ENCODE measurements around the gene CSTF2.

CSTF2 gene

GRCh38 chrX:100819534-100819836 is 706 bp upstream of the CSTF2 start:
- Histone ChIP-seq H3K9me3 (ENCODE audit: control insufficient read depth, low read length) (no peaks in the 10 kb centered on the region), H3K4me3 (ENCODE audit: extremely low read depth, insufficient read depth, low read length, poor library complexity, severe bottlenecking) (peak overlapping the region; percentile 54), H3K4me1 (ENCODE audit: control insufficient read depth, insufficient read depth, low read length, poor library complexity, severe bottlenecking) (no peaks in the 10 kb centered on the region), H3K27ac (ENCODE audit: low read depth, low read length, severe bottlenecking) (no peak overlapping the region), H3K36me3 (ENCODE audit: control insufficient read depth, insufficient read depth, low read length) (peaks cover 23% of the 10 kb centered on the region)
- WGBS, 2 experiments (ENCODE audit: insufficient coverage in 2 of 2) = 43 to 63% methylated on average over 9 to 10 of the region's 15 CpGs

- no peak overlapping the region for H3K27ac ChIP-seq (ENCODE audit: low read depth, low read length, severe bottlenecking)
- WGBS, 2 experiments (ENCODE audit: insufficient coverage in 2 of 2) = no CpG with 5 or more reads among the region's 2 CpGs
- no peak overlapping the region for H3K4me3 ChIP-seq (ENCODE audit: extremely low read depth, insufficient read depth, low read length, poor library complexity, severe bottlenecking)
- H3K9me3 ChIP-seq (ENCODE audit: control insufficient read depth, low read length) = no peaks in the 10 kb centered on the region
- peaks cover 65% of the 10 kb centered on the region for H3K36me3 ChIP-seq (ENCODE audit: control insufficient read depth, insufficient read depth, low read length)
- no peaks in the 10 kb centered on the region for H3K4me1 ChIP-seq (ENCODE audit: control insufficient read depth, insufficient read depth, low read length, poor library complexity, severe bottlenecking)
Measured at GRCh38 chrX:100829730-100830129, 9.5 kb downstream of the CSTF2 start.

GRCh38 chrX:100830143-100830542 is 10.0 kb downstream of the CSTF2 start:
- Histone ChIP-seq H3K36me3 (ENCODE audit: control insufficient read depth, insufficient read depth, low read length) (peaks cover 68% of the 10 kb centered on the region), H3K27ac (ENCODE audit: low read depth, low read length, severe bottlenecking) (no peak overlapping the region), H3K4me3 (ENCODE audit: extremely low read depth, insufficient read depth, low read length, poor library complexity, severe bottlenecking) (no peak overlapping the region), H3K9me3 (ENCODE audit: control insufficient read depth, low read length) (no peaks in the 10 kb centered on the region), H3K4me1 (ENCODE audit: control insufficient read depth, insufficient read depth, low read length, poor library complexity, severe bottlenecking) (no peaks in the 10 kb centered on the region)
- no CpG with 5 or more reads among the region's 5 CpGs for WGBS, 2 experiments (ENCODE audit: insufficient coverage in 2 of 2)

- WGBS, 2 experiments (ENCODE audit: insufficient coverage in 2 of 2) = 100% methylated on average over 1 of the region's 9 CpGs; no CpG with 5 or more reads in 1 of the 2 experiments
- no peak overlapping the region for H3K4me3 ChIP-seq (ENCODE audit: extremely low read depth, insufficient read depth, low read length, poor library complexity, severe bottlenecking)
- no peaks in the 10 kb centered on the region for H3K9me3 ChIP-seq (ENCODE audit: control insufficient read depth, low read length)
- H3K27ac ChIP-seq (ENCODE audit: low read depth, low read length, severe bottlenecking) = no peak overlapping the region
- no peaks in the 10 kb centered on the region for H3K4me1 ChIP-seq (ENCODE audit: control insufficient read depth, insufficient read depth, low read length, poor library complexity, severe bottlenecking)
- peaks cover 68% of the 10 kb centered on the region for H3K36me3 ChIP-seq (ENCODE audit: control insufficient read depth, insufficient read depth, low read length)
Measured at GRCh38 chrX:100830547-100830946, 10.4 kb downstream of the CSTF2 start.

GRCh38 chrX:100831219-100831946 is 11.2 kb downstream of the CSTF2 start:
- Histone ChIP-seq H3K9me3 (ENCODE audit: control insufficient read depth, low read length) (no peaks in the 10 kb centered on the region), H3K27ac (ENCODE audit: low read depth, low read length, severe bottlenecking) (no peak overlapping the region), H3K36me3 (ENCODE audit: control insufficient read depth, insufficient read depth, low read length) (peaks cover 67% of the 10 kb centered on the region), H3K4me1 (ENCODE audit: control insufficient read depth, insufficient read depth, low read length, poor library complexity, severe bottlenecking) (no peaks in the 10 kb centered on the region), H3K4me3 (ENCODE audit: extremely low read depth, insufficient read depth, low read length, poor library complexity, severe bottlenecking) (no peak overlapping the region)
- 100% methylated on average over 3 of the region's 9 CpGs; no CpG with 5 or more reads in 1 of the 2 experiments for WGBS, 2 experiments (ENCODE audit: insufficient coverage in 2 of 2)

GRCh38 chrX:100850317-100850716 is 30.1 kb downstream of the CSTF2 start:
- Histone ChIP-seq H3K9me3 (ENCODE audit: control insufficient read depth, low read length) (no peaks in the 10 kb centered on the region), H3K4me1 (ENCODE audit: control insufficient read depth, insufficient read depth, low read length, poor library complexity, severe bottlenecking) (no peaks in the 10 kb centered on the region), H3K4me3 (ENCODE audit: extremely low read depth, insufficient read depth, low read length, poor library complexity, severe bottlenecking) (no peak overlapping the region), H3K27ac (ENCODE audit: low read depth, low read length, severe bottlenecking) (no peak overlapping the region), H3K36me3 (ENCODE audit: control insufficient read depth, insufficient read depth, low read length) (no peaks in the 10 kb centered on the region)
- 67 to 83% methylated on average over 1 of the region's 4 CpGs for WGBS, 2 experiments (ENCODE audit: insufficient coverage in 2 of 2)

- no peaks in the 10 kb centered on the region for H3K9me3 ChIP-seq (ENCODE audit: control insufficient read depth, low read length)
- H3K4me1 ChIP-seq (ENCODE audit: control insufficient read depth, insufficient read depth, low read length, poor library complexity, severe bottlenecking) = no peaks in the 10 kb centered on the region
- H3K36me3 ChIP-seq (ENCODE audit: control insufficient read depth, insufficient read depth, low read length) = no peaks in the 10 kb centered on the region
- H3K4me3 ChIP-seq (ENCODE audit: extremely low read depth, insufficient read depth, low read length, poor library complexity, severe bottlenecking) = no peak overlapping the region
- WGBS, 2 experiments (ENCODE audit: insufficient coverage in 2 of 2) = 60% methylated on average over 1 of the region's 2 CpGs; no CpG with 5 or more reads in 1 of the 2 experiments
- no peak overlapping the region for H3K27ac ChIP-seq (ENCODE audit: low read depth, low read length, severe bottlenecking)
Measured at GRCh38 chrX:100852810-100853209, 32.6 kb downstream of the CSTF2 start.

- Histone ChIP-seq H3K4me3 (ENCODE audit: extremely low read depth, insufficient read depth, low read length, poor library complexity, severe bottlenecking) (no peak overlapping the region), H3K36me3 (ENCODE audit: control insufficient read depth, insufficient read depth, low read length) (no peaks in the 10 kb centered on the region), H3K4me1 (ENCODE audit: control insufficient read depth, insufficient read depth, low read length, poor library complexity, severe bottlenecking) (peaks cover 8% of the 10 kb centered on the region), H3K9me3 (ENCODE audit: control insufficient read depth, low read length) (no peaks in the 10 kb centered on the region), H3K27ac (ENCODE audit: low read depth, low read length, severe bottlenecking) (no peak overlapping the region)
- WGBS, 2 experiments (ENCODE audit: insufficient coverage in 2 of 2) = 100% methylated on average over 1 of the region's 6 CpGs; no CpG with 5 or more reads in 1 of the 2 experiments
Measured at GRCh38 chrX:100863326-100863864, 43.2 kb downstream of the CSTF2 start.

- H3K27ac ChIP-seq (ENCODE audit: low read depth, low read length, severe bottlenecking) = peak overlapping the region; percentile 57
- peaks cover 8% of the 10 kb centered on the region for H3K4me1 ChIP-seq (ENCODE audit: control insufficient read depth, insufficient read depth, low read length, poor library complexity, severe bottlenecking)
- H3K9me3 ChIP-seq (ENCODE audit: control insufficient read depth, low read length) = no peaks in the 10 kb centered on the region
- no CpG with 5 or more reads among the region's 2 CpGs for WGBS, 2 experiments (ENCODE audit: insufficient coverage in 2 of 2)
- H3K4me3 ChIP-seq (ENCODE audit: extremely low read depth, insufficient read depth, low read length, poor library complexity, severe bottlenecking) = no peak overlapping the region
- H3K36me3 ChIP-seq (ENCODE audit: control insufficient read depth, insufficient read depth, low read length) = no peaks in the 10 kb centered on the region
Measured at GRCh38 chrX:100864657-100865391, 44.6 kb downstream of the CSTF2 start.

- peaks cover 8% of the 10 kb centered on the region for H3K4me1 ChIP-seq (ENCODE audit: control insufficient read depth, insufficient read depth, low read length, poor library complexity, severe bottlenecking)
- H3K4me3 ChIP-seq (ENCODE audit: extremely low read depth, insufficient read depth, low read length, poor library complexity, severe bottlenecking) = no peak overlapping the region
- no CpG with 5 or more reads among the region's 2 CpGs for WGBS, 2 experiments (ENCODE audit: insufficient coverage in 2 of 2)
- H3K36me3 ChIP-seq (ENCODE audit: control insufficient read depth, insufficient read depth, low read length) = no peaks in the 10 kb centered on the region
- H3K27ac ChIP-seq (ENCODE audit: low read depth, low read length, severe bottlenecking) = no peak overlapping the region
- H3K9me3 ChIP-seq (ENCODE audit: control insufficient read depth, low read length) = no peaks in the 10 kb centered on the region
Measured at GRCh38 chrX:100868273-100868672, 48.1 kb downstream of the CSTF2 start.

GRCh38 chrX:100870527-100870926 is 50.3 kb downstream of the CSTF2 start:
- Histone ChIP-seq H3K4me1 (ENCODE audit: control insufficient read depth, insufficient read depth, low read length, poor library complexity, severe bottlenecking) (peaks cover under 1% of the 10 kb centered on the region), H3K36me3 (ENCODE audit: control insufficient read depth, insufficient read depth, low read length) (no peaks in the 10 kb centered on the region), H3K27ac (ENCODE audit: low read depth, low read length, severe bottlenecking) (no peak overlapping the region), H3K4me3 (ENCODE audit: extremely low read depth, insufficient read depth, low read length, poor library complexity, severe bottlenecking) (no peak overlapping the region), H3K9me3 (ENCODE audit: control insufficient read depth, low read length) (no peaks in the 10 kb centered on the region)
- WGBS, 2 experiments (ENCODE audit: insufficient coverage in 2 of 2) = 79 to 83% methylated on average over 2 of the region's 5 CpGs

Data from mesodermal cell (in vitro differentiated cells).